ENCODE data around the gene MUCL1.

DNA sequence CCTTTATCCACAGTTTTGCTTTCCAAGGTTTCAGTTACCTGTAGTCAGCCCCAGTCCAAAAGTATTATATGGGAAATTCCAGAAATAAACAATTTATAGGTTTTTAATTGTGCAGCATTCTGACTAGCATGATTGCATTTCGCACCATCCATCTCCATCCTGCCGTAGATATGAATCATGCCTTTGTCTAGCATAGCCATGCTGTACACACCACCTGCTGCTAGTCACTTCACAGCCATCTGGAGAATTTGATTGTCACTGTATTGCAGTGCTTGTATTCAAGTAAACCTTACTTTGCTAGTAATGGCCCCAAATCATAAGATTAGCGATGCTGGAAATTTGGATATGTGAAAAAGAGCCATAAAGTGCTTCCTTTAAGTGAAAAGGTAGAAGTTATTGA lies 36.0 kb downstream of the MUCL1 start:
- TF ChIP-seq, protein P1, sequence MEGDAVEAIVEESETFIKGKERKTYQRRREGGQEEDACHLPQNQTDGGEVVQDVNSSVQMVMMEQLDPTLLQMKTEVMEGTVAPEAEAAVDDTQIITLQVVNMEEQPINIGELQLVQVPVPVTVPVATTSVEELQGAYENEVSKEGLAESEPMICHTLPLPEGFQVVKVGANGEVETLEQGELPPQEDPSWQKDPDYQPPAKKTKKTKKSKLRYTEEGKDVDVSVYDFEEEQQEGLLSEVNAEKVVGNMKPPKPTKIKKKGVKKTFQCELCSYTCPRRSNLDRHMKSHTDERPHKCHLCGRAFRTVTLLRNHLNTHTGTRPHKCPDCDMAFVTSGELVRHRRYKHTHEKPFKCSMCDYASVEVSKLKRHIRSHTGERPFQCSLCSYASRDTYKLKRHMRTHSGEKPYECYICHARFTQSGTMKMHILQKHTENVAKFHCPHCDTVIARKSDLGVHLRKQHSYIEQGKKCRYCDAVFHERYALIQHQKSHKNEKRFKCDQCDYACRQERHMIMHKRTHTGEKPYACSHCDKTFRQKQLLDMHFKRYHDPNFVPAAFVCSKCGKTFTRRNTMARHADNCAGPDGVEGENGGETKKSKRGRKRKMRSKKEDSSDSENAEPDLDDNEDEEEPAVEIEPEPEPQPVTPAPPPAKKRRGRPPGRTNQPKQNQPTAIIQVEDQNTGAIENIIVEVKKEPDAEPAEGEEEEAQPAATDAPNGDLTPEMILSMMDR (conservative IDR thresholded peaks at IDR 0.05; ENCODE audit: low read depth in 2 of 2): no peak
- TF ChIP-seq POLR2AphosphoS5 (IDR thresholded peaks at IDR 0.05; ENCODE audit: low read depth) (no peak), JUNB (IDR thresholded peaks at IDR 0.05; ENCODE audit: unreplicated experiment) (no peak), EZH2 (IDR thresholded peaks at IDR 0.05; ENCODE audit: low read depth, unreplicated experiment) (no peak), EZH2phosphoT487 (IDR thresholded peaks at IDR 0.05; ENCODE audit: unreplicated experiment) (no peak)
- TF ChIP-seq, protein P2, sequence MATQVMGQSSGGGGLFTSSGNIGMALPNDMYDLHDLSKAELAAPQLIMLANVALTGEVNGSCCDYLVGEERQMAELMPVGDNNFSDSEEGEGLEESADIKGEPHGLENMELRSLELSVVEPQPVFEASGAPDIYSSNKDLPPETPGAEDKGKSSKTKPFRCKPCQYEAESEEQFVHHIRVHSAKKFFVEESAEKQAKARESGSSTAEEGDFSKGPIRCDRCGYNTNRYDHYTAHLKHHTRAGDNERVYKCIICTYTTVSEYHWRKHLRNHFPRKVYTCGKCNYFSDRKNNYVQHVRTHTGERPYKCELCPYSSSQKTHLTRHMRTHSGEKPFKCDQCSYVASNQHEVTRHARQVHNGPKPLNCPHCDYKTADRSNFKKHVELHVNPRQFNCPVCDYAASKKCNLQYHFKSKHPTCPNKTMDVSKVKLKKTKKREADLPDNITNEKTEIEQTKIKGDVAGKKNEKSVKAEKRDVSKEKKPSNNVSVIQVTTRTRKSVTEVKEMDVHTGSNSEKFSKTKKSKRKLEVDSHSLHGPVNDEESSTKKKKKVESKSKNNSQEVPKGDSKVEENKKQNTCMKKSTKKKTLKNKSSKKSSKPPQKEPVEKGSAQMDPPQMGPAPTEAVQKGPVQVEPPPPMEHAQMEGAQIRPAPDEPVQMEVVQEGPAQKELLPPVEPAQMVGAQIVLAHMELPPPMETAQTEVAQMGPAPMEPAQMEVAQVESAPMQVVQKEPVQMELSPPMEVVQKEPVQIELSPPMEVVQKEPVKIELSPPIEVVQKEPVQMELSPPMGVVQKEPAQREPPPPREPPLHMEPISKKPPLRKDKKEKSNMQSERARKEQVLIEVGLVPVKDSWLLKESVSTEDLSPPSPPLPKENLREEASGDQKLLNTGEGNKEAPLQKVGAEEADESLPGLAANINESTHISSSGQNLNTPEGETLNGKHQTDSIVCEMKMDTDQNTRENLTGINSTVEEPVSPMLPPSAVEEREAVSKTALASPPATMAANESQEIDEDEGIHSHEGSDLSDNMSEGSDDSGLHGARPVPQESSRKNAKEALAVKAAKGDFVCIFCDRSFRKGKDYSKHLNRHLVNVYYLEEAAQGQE (IDR thresholded peaks at IDR 0.05; ENCODE audit: unreplicated experiment): no peak
